Measurements from ENCODE around the gene COL11A1. TPM values are rescaled to one million over a fixed set of nuclear protein-coding genes. Genes with fewer than 3 reads are reported as not detected.

The COL11A1 gene
- total and polyA plus RNA-seq, 2 of the 4 experiments (the other 2 are of a cell fraction), result 4.6 to 5.2 TPM

DNA sequence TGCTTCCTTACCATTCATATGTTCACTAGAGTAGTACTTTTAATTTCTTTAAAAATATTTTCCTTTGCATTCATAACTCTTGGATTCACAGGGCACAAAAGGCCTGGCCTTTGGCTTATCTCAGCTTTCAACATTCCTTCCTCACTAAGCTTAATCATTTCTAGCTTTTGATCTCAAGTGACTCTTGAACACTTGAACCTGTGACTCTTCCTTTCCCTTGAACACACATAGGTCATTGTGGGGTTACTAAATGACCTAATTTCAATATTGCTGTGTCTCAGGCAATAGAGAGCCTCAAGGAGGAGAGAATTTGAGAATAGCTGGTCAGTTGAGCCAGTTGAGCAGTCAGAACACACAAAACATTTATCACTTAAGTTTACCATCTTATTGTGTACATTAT is 49.9 kb downstream of the COL11A1 start:
- ATAC-seq (ENCODE audit: low read depth) (no peak), DNase-seq (no peak)
- Histone ChIP-seq H2BK5ac (ENCODE audit: low read depth, low read length, poor library complexity, severe bottlenecking) (no peak overlapping the region), H2BK15ac (ENCODE audit: low read depth, low read length) (no peak overlapping the region), H3K14ac (replicated peaks; ENCODE audit: low read depth, low read length) (no peak overlapping the region), H2AFZ (replicated peaks; ENCODE audit: low read length, poor library complexity) (no peak overlapping the region), H3K56ac (ENCODE audit: extremely low read depth, insufficient read depth, low read length) (no peak overlapping the region), H3K4me2 (ENCODE audit: low read depth, low read length) (no peak overlapping the region), H3K27me3 (ENCODE audit: control insufficient read depth, insufficient read depth, low read length) (no peaks in the 10 kb centered on the region), H3K18ac (ENCODE audit: low read depth, low read length) (no peak overlapping the region), H4K5ac (ENCODE audit: low read depth, low read length) (no peak overlapping the region), H2BK20ac (ENCODE audit: low read depth, low read length) (no peak overlapping the region), H3K4ac (ENCODE audit: low read depth, low read length) (no peak overlapping the region), H3K9me3 (ENCODE audit: control insufficient read depth, insufficient read depth, low read length) (no peaks in the 10 kb centered on the region), H3K27ac (ENCODE audit: insufficient read depth, low read length) (no peak overlapping the region), H3K79me1 (ENCODE audit: low read depth in 1 of 2, low read length in 2 of 2) (no peaks in the 10 kb centered on the region), H4K91ac (ENCODE audit: insufficient read depth, low read depth, low read length) (no peak overlapping the region), H2BK120ac (ENCODE audit: low read depth, low read length) (no peak overlapping the region), H3K23ac (ENCODE audit: low read depth, low read length) (no peak overlapping the region), H3K4me3 (ENCODE audit: insufficient read depth, low read depth, low read length) (no peak overlapping the region), H3K4me1 (ENCODE audit: control insufficient read depth, insufficient read depth, low read length) (no peaks in the 10 kb centered on the region), H2AK9ac (replicated peaks; ENCODE audit: low read depth, low read length, poor library complexity) (no peak overlapping the region), H2AK5ac (ENCODE audit: low read depth, low read length) (no peak overlapping the region), H3K9me1 (ENCODE audit: insufficient read depth, low read length) (no peaks in the 10 kb centered on the region), H3K36me3 (ENCODE audit: control insufficient read depth, insufficient read depth, low read length) (no peaks in the 10 kb centered on the region), H4K20me1 (ENCODE audit: insufficient read depth, low read length) (no peaks in the 10 kb centered on the region), H3K9ac (ENCODE audit: low read depth, low read length) (no peak overlapping the region), H4K8ac (ENCODE audit: low read depth in 2 of 2, low read length in 2 of 2) (no peak overlapping the region)
- ChIA-PET POLR2A (ENCODE audit: unreplicated experiment) (no interaction called here), CTCF (no interaction called here)
- intact Hi-C loops (cut with micrococcal nuclease) (no loop called here), in situ Hi-C loops (cut with MboI; ENCODE audit: low sequenced_read_pairs) (no loop called here), dilution Hi-C loops (cut with HindIII; ENCODE audit: low sequenced_read_pairs, unreplicated experiment) (no loop called here)
- TF ChIP-seq FOS (IDR thresholded peaks at IDR 0.05; ENCODE audit: low read depth, low read length) (no peak), MXI1 (IDR thresholded peaks at IDR 0.05; ENCODE audit: borderline replicate concordance, low read depth, low read length) (no peak), RCOR1 (IDR thresholded peaks at IDR 0.05; ENCODE audit: insufficient replicate concordance, low read length) (no peak), CHD1 (IDR thresholded peaks at IDR 0.05; ENCODE audit: low read depth, low read length) (no peak), RFX5 (IDR thresholded peaks at IDR 0.05; ENCODE audit: low read depth, low read length) (no peak), SMC3 (IDR thresholded peaks at IDR 0.05; ENCODE audit: low read depth, low read length) (no peak), MAFK (IDR thresholded peaks at IDR 0.05; ENCODE audit: low read depth, low read length) (no peak), RAD21 (IDR thresholded peaks at IDR 0.05; ENCODE audit: low read length) (no peak), POLR2A (IDR thresholded peaks at IDR 0.05; ENCODE audit: low read depth, low read length) (no peak), CEBPB (IDR thresholded peaks at IDR 0.05; ENCODE audit: low read depth, low read length) (no peak), NFE2L2 (IDR thresholded peaks at IDR 0.05; ENCODE audit: low read depth, low read length) (no peak), BHLHE40 (IDR thresholded peaks at IDR 0.05; ENCODE audit: low read depth, low read length) (no peak), MAZ (IDR thresholded peaks at IDR 0.05; ENCODE audit: borderline replicate concordance, low read depth, low read length) (no peak)
- TF ChIP-seq, protein P1, sequence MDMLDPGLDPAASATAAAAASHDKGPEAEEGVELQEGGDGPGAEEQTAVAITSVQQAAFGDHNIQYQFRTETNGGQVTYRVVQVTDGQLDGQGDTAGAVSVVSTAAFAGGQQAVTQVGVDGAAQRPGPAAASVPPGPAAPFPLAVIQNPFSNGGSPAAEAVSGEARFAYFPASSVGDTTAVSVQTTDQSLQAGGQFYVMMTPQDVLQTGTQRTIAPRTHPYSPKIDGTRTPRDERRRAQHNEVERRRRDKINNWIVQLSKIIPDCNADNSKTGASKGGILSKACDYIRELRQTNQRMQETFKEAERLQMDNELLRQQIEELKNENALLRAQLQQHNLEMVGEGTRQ (IDR thresholded peaks at IDR 0.05; ENCODE audit: low read depth, low read length), result no peak
- TF ChIP-seq, protein P2, sequence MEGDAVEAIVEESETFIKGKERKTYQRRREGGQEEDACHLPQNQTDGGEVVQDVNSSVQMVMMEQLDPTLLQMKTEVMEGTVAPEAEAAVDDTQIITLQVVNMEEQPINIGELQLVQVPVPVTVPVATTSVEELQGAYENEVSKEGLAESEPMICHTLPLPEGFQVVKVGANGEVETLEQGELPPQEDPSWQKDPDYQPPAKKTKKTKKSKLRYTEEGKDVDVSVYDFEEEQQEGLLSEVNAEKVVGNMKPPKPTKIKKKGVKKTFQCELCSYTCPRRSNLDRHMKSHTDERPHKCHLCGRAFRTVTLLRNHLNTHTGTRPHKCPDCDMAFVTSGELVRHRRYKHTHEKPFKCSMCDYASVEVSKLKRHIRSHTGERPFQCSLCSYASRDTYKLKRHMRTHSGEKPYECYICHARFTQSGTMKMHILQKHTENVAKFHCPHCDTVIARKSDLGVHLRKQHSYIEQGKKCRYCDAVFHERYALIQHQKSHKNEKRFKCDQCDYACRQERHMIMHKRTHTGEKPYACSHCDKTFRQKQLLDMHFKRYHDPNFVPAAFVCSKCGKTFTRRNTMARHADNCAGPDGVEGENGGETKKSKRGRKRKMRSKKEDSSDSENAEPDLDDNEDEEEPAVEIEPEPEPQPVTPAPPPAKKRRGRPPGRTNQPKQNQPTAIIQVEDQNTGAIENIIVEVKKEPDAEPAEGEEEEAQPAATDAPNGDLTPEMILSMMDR (conservative IDR thresholded peaks at IDR 0.05; ENCODE audit: low read depth, low read length), result no peak
- TF ChIP-seq, protein P3, sequence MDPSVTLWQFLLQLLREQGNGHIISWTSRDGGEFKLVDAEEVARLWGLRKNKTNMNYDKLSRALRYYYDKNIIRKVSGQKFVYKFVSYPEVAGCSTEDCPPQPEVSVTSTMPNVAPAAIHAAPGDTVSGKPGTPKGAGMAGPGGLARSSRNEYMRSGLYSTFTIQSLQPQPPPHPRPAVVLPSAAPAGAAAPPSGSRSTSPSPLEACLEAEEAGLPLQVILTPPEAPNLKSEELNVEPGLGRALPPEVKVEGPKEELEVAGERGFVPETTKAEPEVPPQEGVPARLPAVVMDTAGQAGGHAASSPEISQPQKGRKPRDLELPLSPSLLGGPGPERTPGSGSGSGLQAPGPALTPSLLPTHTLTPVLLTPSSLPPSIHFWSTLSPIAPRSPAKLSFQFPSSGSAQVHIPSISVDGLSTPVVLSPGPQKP (IDR thresholded peaks at IDR 0.05; ENCODE audit: borderline replicate concordance, low read depth, low read length), result no peak
- BruUV-seq (replicated peaks), result no TSS peak

Measured in IMR-90 (cell line).